A549 (cell line): ENCODE data around the gene MAP3K14.

Source experiments
- POLR2A ChIP-seq: IDR thresholded peaks from 2 replicates; pipeline ENCODE4 v1.6.1; 2012; ENCODE audit warnings: mild to moderate bottlenecking, low read length
- TF ChIP-seq, protein P1 (sequence below): fragments of 450-650 bp; IDR thresholded peaks from 2 replicates; pipeline ENCODE4 v1.6.1; 2014; ENCODE audit warnings: antibody characterized with exemption

GRCh38 chr17:45232514-45233422 is 84.1 kb downstream of the MAP3K14 start:
- no peak for TF ChIP-seq POLR2A
- TF ChIP-seq, protein P1, sequence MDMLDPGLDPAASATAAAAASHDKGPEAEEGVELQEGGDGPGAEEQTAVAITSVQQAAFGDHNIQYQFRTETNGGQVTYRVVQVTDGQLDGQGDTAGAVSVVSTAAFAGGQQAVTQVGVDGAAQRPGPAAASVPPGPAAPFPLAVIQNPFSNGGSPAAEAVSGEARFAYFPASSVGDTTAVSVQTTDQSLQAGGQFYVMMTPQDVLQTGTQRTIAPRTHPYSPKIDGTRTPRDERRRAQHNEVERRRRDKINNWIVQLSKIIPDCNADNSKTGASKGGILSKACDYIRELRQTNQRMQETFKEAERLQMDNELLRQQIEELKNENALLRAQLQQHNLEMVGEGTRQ, result no peak
